ENCODE data around the gene CCNJ. TPM values are rescaled to one million over a fixed set of nuclear protein-coding genes. Genes with fewer than 3 reads are reported as not detected.

CCNJ gene
- total and polyA plus RNA-seq, 2 of the 13 experiments (the other 11 are each of a cell fraction or from before 2014, with no cell fraction given) = 14.1 to 21.5 TPM

DNA sequence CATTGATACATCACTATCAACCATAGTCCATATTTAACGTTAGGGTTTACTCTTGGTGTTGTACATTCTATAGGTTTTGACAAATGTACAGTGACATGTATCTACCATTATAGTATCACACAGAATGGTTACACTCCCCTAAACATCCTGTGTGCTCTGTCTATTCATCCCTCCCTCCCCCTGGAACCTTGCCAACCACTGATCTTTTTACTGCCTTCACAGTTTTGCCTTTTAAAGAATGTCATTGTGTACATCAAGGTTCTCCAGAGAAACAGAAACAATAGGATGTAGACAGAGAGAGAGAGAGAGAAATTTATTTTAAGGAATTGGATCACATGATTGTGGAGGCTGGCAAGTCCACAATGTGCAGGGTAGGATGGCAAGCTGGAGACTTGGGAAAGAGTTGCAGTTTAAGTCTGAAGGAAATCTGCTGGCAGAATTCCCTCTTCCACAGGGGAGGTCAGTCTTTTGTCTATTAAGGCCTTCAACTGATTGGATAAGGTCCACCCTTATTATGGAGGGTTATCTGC lies 45.1 kb upstream of the CCNJ start:
- Histone ChIP-seq H4K20me1 (ENCODE audit: insufficient read depth, low read length) (no peaks in the 10 kb centered on the region), H3K27ac (ENCODE audit: extremely low read length, insufficient read depth, low read length) (no peak overlapping the region), H3K4me3 (replicated peaks in 1 of 3; ENCODE audit: insufficient read depth in 1 of 3, low read depth in 2 of 3, low read length in 3 of 3) (no peak overlapping the region), H2AFZ (ENCODE audit: low read length) (no peak overlapping the region), H3K9ac (ENCODE audit: insufficient read depth, low read depth, low read length) (no peak overlapping the region), H3K79me2 (ENCODE audit: insufficient read depth, low read length) (no peaks in the 10 kb centered on the region), H3K9me3 (ENCODE audit: low read length) (no peaks in the 10 kb centered on the region), H3K27me3 (ENCODE audit: control insufficient read depth in 1 of 2, insufficient read depth in 2 of 2, low read length in 2 of 2) (no peaks in the 10 kb centered on the region), H3K4me2 (ENCODE audit: low read depth, low read length) (no peak overlapping the region), H3K36me3 (replicated peaks in 1 of 2; ENCODE audit: control insufficient read depth in 1 of 2, insufficient read depth in 2 of 2, low read length in 2 of 2) (no peaks in the 10 kb centered on the region), H3K4me1 (ENCODE audit: insufficient read depth, low read length) (no peaks in the 10 kb centered on the region)
- in situ Hi-C loops (cut with HindIII; ENCODE audit: extremely low pct_ligation_motif_present, low pct_unique_long_range_greater_than_20kb) = no loop called here
- TF ChIP-seq ZBTB7B (CRISPR knock-in tag; IDR thresholded peaks at IDR 0.05) (no peak), ZNF367 (CRISPR knock-in tag; IDR thresholded peaks at IDR 0.05; ENCODE audit: borderline replicate concordance) (no peak), SATB2 (CRISPR knock-in tag; IDR thresholded peaks at IDR 0.05) (no peak), KDM5A (IDR thresholded peaks at IDR 0.05; ENCODE audit: borderline replicate concordance, low read length) (no peak)
- ChIA-PET CTCF (ENCODE audit: low intra/inter-chr PET ratio, low total read pairs) (no interaction called here), POLR2A (no interaction called here)
- DNase-seq (ENCODE audit: low spot score) = no peak
- 24% methylated on average over 1 of the region's 1 CpG for WGBS (ENCODE audit: low lambda C conversion rate)
- ATAC-seq = no peak
- no TSS peak for BruUV-seq (replicated peaks)
- intact Hi-C loops (cut with micrococcal nuclease; ENCODE audit: unreplicated experiment) = no loop called here
- FAIRE-seq = no peak

DNA sequence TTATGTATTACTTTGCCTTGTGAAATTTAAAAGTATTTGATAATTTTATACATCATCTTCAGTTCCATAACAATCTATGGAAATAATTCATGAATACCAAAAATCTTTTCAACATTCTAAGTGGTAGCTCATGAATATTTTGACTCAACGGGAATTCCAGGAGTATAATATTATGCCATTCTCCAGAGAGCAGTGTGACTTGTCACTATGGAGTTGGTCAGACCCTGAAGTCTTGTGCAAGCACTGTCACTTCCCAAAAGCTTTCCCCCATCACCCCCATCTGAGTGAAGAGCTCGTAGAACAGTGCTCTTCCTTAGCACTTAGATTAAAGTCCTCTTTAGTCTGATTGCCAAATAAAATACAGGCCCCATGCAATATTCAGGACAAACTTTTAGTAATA lies 29.4 kb upstream of the CCNJ start:
- Histone ChIP-seq H3K27ac (ENCODE audit: extremely low read length, insufficient read depth, low read length) (no peak overlapping the region), H3K79me2 (ENCODE audit: insufficient read depth, low read length) (no peaks in the 10 kb centered on the region), H3K4me2 (ENCODE audit: low read depth, low read length) (no peak overlapping the region), H3K27me3 (ENCODE audit: control insufficient read depth in 1 of 2, insufficient read depth in 2 of 2, low read length in 2 of 2) (no peaks in the 10 kb centered on the region), H3K9me3 (ENCODE audit: low read length) (no peaks in the 10 kb centered on the region), H3K9ac (ENCODE audit: insufficient read depth, low read depth, low read length) (no peak overlapping the region), H3K4me3 (replicated peaks in 1 of 3; ENCODE audit: insufficient read depth in 1 of 3, low read depth in 2 of 3, low read length in 3 of 3) (no peak overlapping the region), H3K36me3 (replicated peaks in 1 of 2; ENCODE audit: control insufficient read depth in 1 of 2, insufficient read depth in 2 of 2, low read length in 2 of 2) (no peaks in the 10 kb centered on the region), H4K20me1 (ENCODE audit: insufficient read depth, low read length) (no peaks in the 10 kb centered on the region), H3K4me1 (ENCODE audit: insufficient read depth, low read length) (no peaks in the 10 kb centered on the region), H2AFZ (ENCODE audit: low read length) (no peak overlapping the region)
- DNase-seq (ENCODE audit: low spot score) = no peak
- no peak for FAIRE-seq
- 21% methylated on average over 2 of the region's 2 CpGs for WGBS (ENCODE audit: low lambda C conversion rate)
- POLR2A ChIA-PET = no interaction called here
- no peak for ATAC-seq
- no TSS peak for BruUV-seq (replicated peaks)
- in situ Hi-C loops (cut with HindIII; ENCODE audit: extremely low pct_ligation_motif_present, low pct_unique_long_range_greater_than_20kb) = no loop called here
- intact Hi-C loops (cut with micrococcal nuclease; ENCODE audit: unreplicated experiment) = no loop called here
- CTCF ChIA-PET (ENCODE audit: low intra/inter-chr PET ratio, low total read pairs) = no interaction called here
- no peak for TF ChIP-seq STAT5B (CRISPR knock-in tag; IDR thresholded peaks at IDR 0.05)
- no peak for TF ChIP-seq NKX3-1 (CRISPR knock-in tag; IDR thresholded peaks at IDR 0.05)
- no peak for TF ChIP-seq DNMT1 (CRISPR knock-in tag; IDR thresholded peaks at IDR 0.05)
- no peak for TF ChIP-seq ELF1 (CRISPR knock-in tag; IDR thresholded peaks at IDR 0.05)
- TF ChIP-seq FLYWCH1 (CRISPR knock-in tag; IDR thresholded peaks at IDR 0.05) = no peak
- TF ChIP-seq ZFP37 (CRISPR knock-in tag; IDR thresholded peaks at IDR 0.05; ENCODE audit: borderline replicate concordance) = no peak
- no peak for TF ChIP-seq ZBTB20 (CRISPR knock-in tag; IDR thresholded peaks at IDR 0.05; ENCODE audit: borderline replicate concordance, low read depth)
- no peak for TF ChIP-seq SAFB2 (CRISPR knock-in tag; IDR thresholded peaks at IDR 0.05; ENCODE audit: borderline replicate concordance, low read depth)
- TF ChIP-seq, protein P1, sequence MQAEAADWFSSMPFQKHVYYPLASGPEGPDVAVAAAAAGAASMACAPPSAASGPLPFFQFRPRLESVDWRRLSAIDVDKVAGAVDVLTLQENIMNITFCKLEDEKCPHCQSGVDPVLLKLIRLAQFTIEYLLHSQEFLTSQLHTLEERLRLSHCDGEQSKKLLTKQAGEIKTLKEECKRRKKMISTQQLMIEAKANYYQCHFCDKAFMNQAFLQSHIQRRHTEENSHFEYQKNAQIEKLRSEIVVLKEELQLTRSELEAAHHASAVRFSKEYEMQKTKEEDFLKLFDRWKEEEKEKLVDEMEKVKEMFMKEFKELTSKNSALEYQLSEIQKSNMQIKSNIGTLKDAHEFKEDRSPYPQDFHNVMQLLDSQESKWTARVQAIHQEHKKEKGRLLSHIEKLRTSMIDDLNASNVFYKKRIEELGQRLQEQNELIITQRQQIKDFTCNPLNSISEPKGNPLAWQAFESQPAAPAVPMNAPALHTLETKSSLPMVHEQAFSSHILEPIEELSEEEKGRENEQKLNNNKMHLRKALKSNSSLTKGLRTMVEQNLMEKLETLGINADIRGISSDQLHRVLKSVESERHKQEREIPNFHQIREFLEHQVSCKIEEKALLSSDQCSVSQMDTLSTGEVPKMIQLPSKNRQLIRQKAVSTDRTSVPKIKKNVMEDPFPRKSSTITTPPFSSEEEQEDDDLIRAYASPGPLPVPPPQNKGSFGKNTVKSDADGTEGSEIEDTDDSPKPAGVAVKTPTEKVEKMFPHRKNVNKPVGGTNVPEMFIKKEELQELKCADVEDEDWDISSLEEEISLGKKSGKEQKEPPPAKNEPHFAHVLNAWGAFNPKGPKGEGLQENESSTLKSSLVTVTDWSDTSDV (CRISPR knock-in tag; IDR thresholded peaks at IDR 0.05) = no peak
- TF ChIP-seq SMYD3 (CRISPR knock-in tag; IDR thresholded peaks at IDR 0.05) = no peak
- TF ChIP-seq, protein P2, sequence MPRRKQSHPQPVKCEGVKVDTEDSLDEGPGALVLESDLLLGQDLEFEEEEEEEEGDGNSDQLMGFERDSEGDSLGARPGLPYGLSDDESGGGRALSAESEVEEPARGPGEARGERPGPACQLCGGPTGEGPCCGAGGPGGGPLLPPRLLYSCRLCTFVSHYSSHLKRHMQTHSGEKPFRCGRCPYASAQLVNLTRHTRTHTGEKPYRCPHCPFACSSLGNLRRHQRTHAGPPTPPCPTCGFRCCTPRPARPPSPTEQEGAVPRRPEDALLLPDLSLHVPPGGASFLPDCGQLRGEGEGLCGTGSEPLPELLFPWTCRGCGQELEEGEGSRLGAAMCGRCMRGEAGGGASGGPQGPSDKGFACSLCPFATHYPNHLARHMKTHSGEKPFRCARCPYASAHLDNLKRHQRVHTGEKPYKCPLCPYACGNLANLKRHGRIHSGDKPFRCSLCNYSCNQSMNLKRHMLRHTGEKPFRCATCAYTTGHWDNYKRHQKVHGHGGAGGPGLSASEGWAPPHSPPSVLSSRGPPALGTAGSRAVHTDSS (CRISPR knock-in tag; conservative IDR thresholded peaks at IDR 0.05) = no peak
- TF ChIP-seq MBD4 (IDR thresholded peaks at IDR 0.05; ENCODE audit: borderline replicate concordance, low read length) = no peak
- TF ChIP-seq NR2F1 (CRISPR knock-in tag; IDR thresholded peaks at IDR 0.05) = no peak

Measured in HepG2 (cell line).